HuH-7.5 (cell line): ENCODE data around the gene PPP2R2C.

ENCODE experiments used
- DNase-seq: peaks from one replicate; pipeline ENCODE4 v3.0.0; 2011; ENCODE audit warnings: low spot score

PPP2R2C gene

DNA sequence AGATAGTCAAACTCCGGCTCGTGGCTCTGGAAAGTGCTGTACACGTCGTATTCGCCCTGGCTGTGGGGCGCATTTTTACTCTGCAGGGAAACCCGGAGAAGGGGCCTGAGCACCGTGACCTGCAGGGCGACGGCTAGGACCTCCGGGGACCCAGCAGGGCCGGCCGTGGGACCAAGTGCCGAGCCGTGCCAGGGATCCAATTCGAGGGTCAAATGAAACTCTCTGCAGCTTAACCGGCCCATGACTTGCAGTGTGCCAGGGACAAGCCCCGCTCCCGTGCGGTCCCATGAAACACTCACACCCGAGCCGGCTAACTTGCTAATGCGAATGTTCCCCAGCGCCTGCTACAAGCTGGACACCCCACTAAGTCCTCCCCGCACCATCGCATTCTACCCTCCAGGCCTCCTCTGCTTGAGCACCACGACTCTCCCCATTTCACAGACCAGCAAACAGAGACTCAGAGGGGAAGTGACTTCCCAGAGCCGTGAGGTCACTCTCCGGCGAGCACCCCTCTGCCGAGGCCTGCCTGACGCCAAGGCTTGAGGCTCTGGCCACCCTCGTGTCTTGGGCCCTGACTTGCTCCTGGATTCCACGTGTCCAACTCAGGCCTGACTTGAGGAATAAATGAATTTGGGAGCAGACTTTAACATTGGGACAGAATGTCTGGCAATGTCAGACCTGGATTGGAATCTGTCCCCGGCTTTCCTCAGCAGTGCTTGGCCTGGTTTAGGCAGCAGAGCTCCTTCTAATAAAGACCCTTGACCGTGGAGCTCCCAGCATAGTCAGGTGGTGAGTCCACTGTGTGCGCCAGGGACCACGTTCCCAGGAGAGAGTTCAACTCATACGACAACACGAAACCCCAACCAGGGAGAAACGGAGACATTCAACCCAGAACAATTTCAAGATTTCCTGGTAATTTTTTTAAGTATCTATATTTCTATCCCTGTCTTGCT is 93.6 kb downstream of the PPP2R2C start:
- no peak for DNase-seq

DNA sequence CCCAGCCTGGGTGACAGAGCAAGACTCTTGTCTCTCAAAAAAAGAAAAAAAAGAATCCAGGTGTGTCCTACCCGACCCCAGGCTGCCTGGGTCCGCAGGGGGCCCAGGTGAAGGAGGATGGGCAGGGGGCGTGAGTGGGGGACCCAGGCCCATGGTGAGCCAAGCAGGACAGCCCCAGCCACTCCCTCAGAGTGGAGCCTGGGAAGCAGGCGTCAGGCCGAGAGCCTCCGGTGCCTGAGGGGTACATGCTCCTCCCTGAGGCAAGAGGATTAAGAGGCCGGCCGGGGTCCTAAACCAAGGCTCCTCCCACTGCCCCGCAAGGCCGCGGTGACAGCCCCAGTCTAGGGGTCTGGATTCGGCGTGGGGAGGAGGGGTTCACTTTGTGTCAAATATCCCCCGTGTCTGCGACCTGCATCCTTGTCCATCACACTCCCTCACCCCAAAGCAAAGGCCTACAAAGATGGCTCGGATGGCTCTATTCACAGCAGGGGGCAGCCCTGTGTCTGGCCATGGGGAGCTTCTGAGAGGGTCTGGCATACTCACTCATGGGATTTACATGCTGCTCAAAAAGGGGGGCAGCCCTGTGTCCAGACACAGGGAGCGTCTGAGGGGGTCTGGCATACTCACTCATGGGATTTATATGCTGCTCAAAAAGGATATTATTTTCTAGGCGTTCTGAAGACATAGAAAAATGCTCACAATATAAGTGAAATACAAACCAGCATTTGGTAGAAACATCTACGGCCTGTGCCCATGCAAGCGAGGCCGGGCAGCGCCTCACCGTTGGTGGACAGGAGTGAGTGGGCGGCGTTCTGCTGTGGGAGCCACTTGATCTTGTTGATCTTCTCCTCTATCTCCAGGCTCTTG is 94.6 kb downstream of the PPP2R2C start:
- no peak for DNase-seq

DNA sequence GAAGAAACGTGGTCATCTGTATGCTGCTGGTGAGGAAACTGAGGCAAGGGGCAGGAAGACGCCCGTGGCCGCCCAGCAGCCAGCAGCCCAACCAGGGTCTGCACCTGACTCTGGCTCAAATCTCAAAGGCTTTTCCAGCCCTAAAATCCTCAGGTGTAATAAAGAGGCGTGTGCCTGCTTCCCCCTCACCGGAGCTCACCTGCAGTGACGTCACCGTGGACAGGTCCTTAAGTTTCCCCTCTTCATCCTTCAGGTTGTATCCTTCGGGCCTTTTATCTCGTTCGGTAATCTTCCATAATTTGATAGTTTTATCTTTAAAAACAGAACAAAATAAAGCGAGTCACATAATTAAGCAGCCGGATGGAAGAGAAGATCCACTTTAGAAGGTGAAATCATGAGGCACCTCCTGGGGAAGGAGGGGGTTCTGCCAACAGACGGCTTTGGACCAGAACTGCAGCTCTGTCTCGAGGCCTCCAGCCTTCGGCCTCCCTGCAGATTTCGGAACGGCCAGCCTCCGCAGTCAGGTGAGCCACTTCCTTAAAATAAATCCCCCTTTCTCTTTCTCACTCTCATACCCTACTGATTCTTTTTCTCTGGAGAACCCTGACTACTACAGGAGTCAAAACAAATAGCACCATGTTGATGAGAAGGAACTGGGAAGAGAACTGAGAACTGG is 96.7 kb downstream of the PPP2R2C start:
- no peak for DNase-seq

DNA sequence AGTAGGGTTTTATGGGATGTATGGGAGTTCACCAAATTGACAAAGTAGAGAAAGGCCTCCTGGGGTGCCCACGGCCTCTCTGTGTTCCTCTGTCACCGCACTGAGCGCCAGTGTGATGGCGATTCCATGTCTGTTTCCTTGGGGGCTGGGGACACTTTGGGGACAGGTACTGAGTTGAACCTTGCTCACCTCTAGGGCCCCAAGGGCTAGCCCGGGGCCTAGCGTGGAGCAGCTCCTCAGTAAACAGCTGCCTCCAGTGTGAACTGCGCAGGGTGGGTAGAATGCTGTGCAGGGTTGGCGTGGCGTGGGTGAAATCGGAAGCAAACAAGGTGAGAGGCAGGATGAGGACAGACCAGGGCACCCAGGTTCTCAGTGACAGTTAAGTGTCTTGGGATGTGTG is 97.8 kb downstream of the PPP2R2C start:
- no peak for DNase-seq

DNA sequence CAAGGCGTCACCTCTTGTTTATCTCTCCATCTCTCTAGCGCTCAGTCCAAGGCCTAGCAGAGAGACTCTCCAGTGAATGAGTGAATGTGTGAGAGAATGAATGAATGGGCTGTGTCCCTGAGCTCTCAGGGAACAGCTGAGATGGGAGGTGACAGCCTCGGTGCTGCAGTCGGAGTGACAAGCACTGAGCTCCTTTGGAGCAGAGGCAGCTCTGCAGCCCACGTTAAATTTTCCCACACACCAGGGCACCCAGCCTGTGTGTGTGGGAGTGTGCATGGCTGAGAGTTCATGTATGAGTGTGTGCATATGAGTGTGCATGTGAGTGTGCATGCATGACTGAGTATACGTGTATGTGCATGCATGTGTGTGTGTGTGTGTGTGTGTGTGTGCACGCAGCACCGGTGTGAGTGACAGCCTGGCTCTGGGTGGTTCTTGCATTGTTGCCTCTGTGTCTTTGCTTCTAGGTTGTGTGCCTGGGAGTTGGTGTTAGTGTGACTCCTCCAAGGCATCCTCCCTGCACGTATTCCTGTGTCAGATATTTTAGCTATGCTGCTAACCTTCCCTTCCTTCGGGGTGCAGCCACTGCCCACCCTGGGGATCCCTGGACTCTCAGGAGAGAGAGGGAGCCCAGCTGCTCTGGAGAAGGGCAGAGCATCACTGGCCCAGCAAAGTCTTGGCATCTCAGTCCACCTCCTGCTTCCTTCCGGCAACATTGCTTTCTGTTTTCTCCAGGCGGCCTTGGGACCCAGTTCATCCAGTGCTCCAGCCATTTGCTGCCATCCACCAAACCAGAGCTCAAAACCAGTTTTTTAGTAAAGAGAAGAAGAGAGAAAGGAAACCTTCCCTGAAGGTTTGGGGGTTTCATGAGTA is 98.6 kb downstream of the PPP2R2C start:
- no peak for DNase-seq

DNA sequence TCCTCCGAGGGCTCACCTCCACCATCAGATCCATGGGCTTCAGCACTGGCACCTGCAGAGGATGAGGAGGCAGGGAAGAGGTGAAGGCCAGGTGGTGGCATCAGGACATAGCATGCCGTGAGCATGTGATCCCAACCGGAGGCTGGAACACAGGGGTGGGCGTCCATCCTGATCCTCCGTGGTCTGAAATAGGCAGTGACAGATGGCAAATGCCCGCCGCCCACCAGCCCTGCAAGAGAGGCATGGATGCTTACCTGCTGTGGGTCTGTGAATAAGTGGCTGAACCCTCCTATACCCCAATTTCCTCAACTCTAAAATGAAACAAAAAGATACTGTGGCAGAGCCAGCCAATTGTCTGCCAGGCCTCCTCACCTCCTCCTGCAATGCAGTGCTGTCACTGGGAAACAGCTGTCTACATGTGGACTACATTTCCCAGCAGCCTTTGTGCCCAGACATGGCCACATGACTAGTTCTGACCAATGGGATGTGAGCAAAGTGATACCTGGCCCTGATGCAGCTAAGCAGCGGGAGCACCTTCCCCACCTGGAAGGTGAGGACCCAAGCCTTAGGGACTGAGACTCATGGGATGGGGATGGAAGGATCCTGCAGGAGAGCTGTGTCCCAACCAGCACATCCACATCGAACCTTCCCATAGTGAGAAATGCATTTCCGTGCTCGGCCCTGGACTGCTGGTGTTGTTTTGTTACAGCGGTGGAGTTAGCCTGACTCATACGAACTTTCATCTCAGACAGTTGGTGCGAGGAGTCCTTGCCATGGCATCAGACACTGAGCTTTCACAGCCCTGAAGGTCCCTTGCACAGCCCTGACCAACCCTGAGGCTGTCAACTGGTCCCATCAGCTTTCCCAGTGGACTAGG is 99.5 kb downstream of the PPP2R2C start:
- DNase-seq, result peak; percentile 64

DNA sequence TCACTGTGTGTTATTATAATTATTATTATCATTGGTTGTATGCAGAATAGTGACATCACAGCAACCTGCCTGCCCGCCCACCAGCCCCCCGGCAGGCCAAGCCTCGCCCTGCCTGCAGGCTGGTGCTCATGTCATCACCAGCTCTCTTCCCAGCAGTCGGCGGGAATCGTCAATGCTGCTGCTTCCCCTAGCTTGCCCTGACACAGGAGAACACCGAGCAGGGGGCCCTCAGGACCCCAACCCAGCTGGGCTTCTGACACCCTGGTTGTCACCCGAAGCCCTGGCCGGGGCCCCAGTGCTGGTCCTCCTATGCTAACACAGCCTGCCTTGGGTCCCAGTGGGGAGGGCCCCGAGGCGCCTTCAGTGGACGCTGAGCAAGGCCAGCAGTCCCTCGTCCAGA is 100.6 kb downstream of the PPP2R2C start:
- DNase-seq, result no peak

DNA sequence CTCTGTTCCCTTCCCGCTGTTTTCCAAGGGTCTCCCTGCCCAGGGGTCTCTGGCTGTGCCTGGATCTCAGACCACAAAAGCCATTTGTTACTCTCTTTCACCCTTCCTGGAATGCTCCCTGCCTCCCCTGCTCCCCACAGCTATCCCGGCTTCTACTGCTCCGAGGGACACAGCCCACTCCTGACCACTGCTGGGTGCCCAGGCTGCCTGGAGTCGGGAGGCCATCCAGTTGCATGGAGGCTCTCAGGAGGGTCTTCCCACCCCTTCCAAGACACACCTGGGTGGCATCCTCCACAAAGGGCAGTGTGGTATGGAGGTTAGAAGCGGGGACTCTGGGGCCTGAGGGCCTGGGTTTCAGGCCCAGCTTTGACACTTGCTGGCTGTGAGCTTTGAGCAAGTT is 101.1 kb downstream of the PPP2R2C start:
- DNase-seq, result no peak

DNA sequence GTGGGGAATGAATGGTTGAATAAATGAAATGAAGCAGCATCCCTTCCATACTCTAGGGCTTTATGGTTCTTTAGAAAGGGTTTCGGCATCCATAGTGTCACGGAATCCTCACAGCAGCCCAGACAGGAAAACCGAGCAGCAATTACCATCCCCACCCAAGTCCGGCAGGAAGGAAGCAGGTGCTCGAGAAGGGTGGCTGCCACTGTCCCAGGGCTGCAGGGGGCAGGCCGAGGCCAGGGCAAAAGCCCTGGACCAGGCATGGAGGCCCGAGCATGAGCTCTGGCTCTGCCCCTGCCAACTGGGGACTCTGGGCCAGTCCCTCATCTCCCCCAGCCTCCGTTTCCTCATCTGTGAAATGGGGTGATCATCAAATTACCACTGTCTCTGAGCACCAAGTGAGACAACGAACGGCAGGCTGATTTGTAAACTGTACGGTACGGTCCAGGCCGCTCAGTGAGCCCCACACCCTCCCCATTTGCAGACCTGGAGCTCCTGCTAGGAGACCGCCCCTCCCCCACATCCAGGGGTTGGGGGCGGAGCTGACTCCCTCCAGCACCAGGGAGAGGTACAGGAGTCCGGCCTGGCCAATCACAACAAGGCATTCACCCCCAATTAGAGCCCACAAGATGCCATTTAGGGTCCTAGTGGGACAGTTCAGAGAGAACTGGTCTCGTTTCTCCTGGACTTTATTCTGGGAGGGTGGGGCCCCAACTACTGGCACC is 102.3 kb downstream of the PPP2R2C start:
- DNase-seq, result no peak

DNA sequence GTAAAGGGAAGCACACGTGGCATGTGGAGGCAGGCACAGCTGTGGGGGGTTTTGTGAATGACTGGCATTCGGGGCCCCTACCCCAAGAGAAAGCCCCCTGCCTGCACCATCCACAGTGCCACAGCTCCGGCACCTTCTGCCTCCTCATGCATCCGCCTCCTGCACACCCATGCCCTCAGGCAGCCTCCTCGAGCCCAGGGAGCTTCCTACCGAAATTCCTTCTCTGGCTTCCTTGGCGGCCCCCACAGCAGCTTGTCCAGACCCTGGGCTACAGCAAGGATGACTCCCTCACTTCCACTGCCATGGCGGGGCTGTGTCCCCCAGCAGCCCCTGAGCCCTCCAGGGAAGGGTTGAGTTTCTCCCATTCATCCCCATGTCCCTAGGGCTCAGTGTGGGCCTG is 102.9 kb downstream of the PPP2R2C start:
- no peak for DNase-seq

DNA sequence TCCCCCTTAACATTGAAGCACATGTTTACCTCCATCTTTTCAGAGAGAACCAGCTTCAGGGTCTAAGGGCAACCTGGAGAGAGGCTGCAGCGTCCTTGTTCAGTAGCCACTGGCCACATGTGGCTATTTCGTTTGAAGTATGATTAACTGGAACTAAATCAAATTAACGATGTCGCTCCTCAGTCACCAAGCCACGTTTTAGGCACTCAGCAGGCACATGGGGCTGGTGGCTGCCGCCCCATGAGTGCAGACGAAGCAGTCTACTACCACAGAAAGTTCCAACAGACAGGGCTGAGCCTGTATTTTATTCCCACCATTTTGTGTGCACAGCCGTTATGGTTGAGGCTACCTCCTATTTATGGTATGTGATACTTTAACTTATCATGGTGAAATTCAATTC is 103.4 kb downstream of the PPP2R2C start:
- DNase-seq, result no peak

DNA sequence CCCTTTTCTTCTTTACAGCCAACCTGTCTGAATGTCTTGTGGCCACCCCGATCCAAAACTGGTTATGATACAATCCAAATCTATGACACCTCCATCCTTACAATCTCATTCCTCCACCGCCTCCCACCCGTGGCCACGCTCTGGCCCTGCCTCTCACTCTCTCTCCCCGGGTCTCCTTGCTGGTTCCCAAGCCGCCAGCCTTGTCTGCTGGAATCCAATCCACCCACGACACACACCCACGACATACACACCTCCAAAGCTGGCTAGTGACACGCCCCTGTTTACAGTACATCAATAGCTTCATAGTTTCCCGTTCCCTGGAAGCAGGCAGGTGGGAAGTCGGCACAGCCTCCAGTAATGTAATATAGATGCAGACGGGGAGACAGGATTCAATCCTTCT is 103.8 kb downstream of the PPP2R2C start:
- DNase-seq, result no peak

DNA sequence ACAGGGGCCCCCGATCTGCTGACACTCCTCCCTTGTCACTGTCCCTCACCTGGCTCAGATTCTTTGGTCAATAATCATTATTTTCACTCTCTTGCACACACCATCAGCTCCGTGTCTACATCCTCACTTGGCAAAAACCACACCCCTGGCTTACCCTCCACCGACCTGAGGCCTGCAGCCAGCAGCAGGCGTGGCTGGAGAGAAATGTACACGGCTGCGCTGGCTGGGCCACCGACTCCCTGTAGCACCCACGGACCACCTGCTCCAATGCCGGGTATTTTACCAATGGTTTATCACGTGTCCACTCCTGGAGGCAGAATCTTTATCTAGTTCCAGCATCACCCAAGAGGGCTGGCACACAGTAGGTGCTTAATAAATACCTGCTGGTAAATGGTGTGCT is 104.3 kb downstream of the PPP2R2C start:
- no peak for DNase-seq

DNA sequence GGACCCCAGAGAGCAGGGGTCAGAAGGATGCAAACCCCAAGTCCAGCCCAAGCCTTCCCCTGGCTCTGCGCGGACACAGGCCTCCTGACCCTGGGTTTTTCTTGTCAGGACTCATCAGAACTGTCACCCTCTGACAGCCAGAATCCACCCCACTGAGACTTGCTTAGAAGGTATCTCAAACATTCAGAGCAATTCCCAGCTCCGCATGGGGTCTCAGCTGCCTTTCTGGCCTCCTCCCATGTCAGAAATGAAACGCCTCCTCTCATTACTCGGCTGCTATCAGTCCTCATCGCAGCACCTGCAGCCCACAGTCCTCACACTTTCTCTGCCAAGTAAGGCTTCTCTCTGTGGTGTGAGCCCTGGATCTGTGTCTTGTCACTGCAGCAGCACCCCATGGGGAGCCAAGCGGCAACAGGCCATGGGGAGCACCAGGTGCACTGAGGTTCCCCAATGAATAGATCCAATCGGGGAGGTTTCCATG is 105.0 kb downstream of the PPP2R2C start:
- no peak for DNase-seq

DNA sequence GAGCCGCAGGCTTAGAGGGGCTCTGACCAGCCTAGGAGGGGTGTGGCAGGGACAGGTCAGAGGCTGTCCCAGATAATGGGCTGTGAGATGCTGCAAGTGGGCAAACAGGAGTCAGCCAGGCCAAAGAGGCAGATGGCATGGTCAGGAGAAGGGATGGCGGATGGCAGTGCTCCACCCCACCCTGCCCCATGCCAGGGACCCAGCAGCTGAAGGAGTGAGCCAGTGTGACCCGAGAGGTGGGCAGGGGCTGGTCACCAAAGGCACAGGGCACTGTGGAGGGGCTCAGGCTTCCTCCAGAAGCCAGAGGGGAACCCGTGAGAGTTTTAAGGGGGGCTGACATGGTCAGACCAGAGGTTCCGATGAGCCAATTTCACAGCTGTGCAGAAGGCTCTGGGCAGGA is 105.8 kb downstream of the PPP2R2C start:
- DNase-seq, result no peak

DNA sequence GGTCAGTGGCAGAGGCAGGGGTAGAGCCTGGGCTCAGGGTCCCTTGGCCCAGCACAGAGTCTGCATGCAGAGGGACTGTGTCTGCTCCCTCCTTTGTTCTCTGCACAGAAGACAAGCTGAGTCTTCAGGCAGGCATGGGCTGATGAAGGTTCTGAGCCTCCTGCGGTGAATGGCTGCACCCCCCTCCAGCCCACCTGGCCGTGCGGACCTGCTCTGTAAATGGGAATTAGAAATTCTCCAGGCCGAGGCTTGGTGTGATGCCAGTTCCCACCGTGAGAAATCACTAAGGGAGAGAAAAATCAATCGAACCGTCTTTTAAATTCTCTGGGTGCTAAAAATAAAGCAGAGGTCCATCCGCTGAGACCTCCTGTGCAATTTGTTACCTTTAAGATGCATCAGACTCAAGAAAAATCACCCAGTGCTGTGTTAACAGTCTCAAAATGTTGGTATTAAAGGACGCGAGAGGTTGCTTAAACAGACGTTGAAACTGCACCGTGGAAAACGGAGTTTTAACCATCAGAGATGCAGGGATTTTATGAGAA is 106.8 kb downstream of the PPP2R2C start:
- no peak for DNase-seq

DNA sequence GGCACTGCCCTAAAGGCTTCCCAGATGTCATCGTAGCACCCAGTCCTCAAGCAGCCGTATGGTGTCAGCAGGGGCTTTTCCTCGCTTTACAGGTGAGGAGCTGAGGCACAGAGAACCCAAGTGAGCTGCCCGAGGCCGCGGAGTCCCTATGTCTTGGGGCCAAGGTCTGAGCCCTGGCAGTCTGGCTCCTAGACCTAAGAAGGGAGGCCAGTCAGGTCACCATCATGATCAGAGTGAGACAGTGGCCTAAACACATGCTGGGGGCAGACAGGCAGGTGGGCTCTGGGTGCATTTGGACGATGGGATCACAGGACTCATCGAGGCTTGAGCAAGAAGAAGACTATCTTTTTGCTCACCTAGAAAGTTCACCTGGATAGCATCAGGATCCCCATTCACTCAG is 107.8 kb downstream of the PPP2R2C start:
- DNase-seq, result no peak

DNA sequence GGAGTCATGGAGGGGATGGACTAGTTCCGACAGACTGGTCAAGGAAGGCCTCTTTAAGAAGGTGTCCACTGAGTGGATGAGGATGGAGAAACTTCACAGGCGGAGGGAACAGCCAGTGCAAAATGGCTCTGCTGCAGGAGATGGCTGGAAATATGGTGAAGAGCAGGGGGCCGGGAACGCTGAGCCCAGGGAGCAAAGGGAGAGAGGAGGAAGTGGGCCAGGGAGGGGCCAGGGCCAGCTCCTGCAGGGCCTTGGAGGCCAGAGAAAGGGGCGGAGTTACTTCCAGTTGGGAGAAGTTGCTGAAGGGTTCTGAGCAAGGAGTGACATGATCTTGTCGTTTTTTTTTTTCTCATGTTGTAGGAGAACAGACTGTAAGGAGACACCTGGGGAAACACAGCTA is 108.3 kb downstream of the PPP2R2C start:
- DNase-seq, result no peak

DNA sequence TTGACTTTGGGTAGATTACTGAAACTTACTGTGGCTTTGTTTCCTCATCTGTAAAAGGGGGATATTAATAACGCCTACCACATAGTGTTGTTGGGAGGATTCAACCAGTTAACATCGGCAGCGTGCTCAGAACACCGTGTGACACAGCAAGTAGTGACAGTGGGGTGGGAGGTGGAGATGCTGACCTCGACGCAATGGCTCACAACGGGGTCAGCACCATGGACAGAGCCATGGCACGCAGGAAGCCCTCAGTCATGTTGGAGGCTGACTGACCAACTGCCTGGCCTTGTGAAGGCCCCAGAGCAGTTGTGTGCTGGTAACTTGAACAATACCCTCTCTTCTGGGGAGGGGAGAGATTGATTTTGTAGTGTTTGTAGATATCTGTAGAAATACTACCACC is 109.5 kb downstream of the PPP2R2C start:
- peak; percentile 75 for DNase-seq
